Muscle layer of colon (tissue), 2 donors: Measurements from ENCODE around the gene PCDHGC5.

ENCODE experiments used
- H3K27ac ChIP-seq: one replicate; pipeline ENCODE4 v1.7.0; 2013; ENCODE audit warnings: low read depth, mild to moderate bottlenecking, low read length, moderate library complexity
- H3K27me3 ChIP-seq, 2 donors: one replicate each; pipeline ENCODE4 v1.7.0; 2013; ENCODE audit warnings: low read length in 2 of 2, mild to moderate bottlenecking in 2 of 2; ENCODE audit not compliant: insufficient read depth in 2 of 2, control insufficient read depth in 1 of 2
- H3K36me3 ChIP-seq: one replicate; pipeline ENCODE4 v1.7.0; 2013; ENCODE audit warnings: mild to moderate bottlenecking, low read length; ENCODE audit not compliant: insufficient read depth
- H3K4me1 ChIP-seq: one replicate; pipeline ENCODE4 v1.7.0; 2013; ENCODE audit warnings: mild to moderate bottlenecking, low read length; ENCODE audit not compliant: insufficient read depth
- H3K4me3 ChIP-seq, 2 donors: one replicate each; pipeline ENCODE4 v1.7.0; 2013; ENCODE audit warnings: low read length in 2 of 2, low read depth in 1 of 2, mild to moderate bottlenecking in 1 of 2, moderate library complexity in 1 of 2
- H3K9ac ChIP-seq: one replicate; pipeline ENCODE4 v1.7.0; 2013; ENCODE audit warnings: low read length
- H3K9me3 ChIP-seq: one replicate; pipeline ENCODE4 v1.7.0; 2013; ENCODE audit warnings: mild to moderate bottlenecking, low read length
- donor health status: abdominal sarcoma.
- donor health status: Adenocarcinoma of cecum.

PCDHGC5 gene

DNA sequence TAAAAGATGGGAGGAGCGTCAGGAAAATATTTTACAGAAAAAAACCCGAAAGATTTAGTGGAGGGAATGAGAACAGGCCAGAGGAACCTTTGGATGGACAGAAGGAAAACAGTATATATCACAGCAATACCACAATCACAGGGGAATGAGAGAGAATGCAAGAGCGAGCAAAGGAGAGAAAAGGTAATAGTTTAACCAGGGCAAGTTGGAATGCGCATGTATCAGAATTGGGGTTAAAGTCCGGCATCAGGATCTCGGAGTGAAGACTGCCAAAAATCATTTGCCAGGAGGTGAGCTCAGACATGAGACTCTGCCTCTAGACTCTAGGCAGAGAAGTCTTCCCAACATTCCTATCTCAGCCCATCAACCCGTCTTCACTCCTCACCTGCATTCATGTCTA is 36.8 kb downstream of the PCDHGC5 start:
- Histone ChIP-seq H3K27me3 (no peaks in the 10 kb centered on the region), H3K4me1 (peaks cover 34% of the 10 kb centered on the region), H3K4me3 (no peak overlapping the region), H3K27ac (peak overlapping the region; percentile 60), H3K9ac (no peak overlapping the region), H3K36me3 (peaks cover 8% of the 10 kb centered on the region), H3K9me3 (no peaks in the 10 kb centered on the region)

DNA sequence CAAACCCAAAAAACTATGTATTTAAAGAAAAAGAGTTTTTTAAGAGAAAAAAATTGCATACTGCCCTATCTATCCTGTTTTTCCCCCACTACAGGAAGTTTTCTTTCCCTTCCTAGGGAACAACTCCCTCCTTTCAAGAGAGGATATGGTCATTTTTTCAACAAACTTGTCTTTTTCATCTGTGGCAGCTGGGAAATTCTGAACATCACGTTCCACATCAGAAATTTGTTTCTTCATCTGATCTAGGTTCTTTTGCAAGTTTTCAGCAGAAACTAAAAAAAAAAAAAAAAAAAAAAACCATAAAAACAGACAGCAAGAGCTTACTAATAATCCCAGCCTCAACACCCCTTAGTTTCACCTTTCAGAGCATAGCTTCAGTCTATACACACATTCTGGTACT is 38.5 kb downstream of the PCDHGC5 start:
- Histone ChIP-seq H3K36me3 (peaks cover 8% of the 10 kb centered on the region), H3K27me3 (no peaks in the 10 kb centered on the region), H3K9me3 (no peaks in the 10 kb centered on the region), H3K9ac (no peak overlapping the region), H3K4me3 (no peak overlapping the region), H3K4me1 (peaks cover 25% of the 10 kb centered on the region), H3K27ac (no peak overlapping the region)

DNA sequence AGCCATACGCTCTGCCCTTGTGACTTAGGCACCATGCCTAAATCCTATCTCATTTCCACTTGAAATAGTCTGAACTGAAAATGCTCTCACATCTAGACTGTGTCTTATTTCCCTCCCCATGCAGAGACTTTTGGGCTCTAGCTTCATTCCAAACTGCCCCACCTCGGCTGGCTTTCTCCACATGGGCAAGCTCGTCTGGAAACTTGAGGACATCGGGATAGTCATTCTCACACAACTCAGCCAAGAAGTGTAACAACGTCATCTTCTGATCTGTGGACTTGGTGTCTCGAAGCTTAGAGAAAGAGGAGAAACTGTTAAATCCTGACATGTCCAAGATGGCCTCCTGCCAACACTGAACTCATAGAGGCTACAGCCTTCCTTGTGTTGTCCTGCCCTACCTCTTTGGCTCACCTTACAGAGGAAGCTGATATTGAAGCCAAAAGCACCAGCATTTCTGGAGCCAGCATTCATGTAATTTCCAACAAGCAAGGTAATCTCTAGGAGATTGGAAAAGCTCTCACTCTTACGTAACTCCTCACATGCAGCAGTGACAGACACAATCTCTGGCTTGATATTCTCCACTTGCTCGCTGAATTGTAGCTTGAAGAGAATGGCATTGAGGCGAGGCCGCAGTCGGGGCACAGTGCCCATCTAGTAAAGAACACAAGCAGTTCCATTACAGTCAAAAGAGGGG is 39.6 kb downstream of the PCDHGC5 start:
- Histone ChIP-seq H3K4me3 (no peak overlapping the region), H3K27ac (peak overlapping the region; percentile 19), H3K9ac (no peak overlapping the region), H3K27me3 (no peaks in the 10 kb centered on the region), H3K4me1 (peaks cover 25% of the 10 kb centered on the region), H3K9me3 (no peaks in the 10 kb centered on the region), H3K36me3 (peaks cover 8% of the 10 kb centered on the region)

DNA sequence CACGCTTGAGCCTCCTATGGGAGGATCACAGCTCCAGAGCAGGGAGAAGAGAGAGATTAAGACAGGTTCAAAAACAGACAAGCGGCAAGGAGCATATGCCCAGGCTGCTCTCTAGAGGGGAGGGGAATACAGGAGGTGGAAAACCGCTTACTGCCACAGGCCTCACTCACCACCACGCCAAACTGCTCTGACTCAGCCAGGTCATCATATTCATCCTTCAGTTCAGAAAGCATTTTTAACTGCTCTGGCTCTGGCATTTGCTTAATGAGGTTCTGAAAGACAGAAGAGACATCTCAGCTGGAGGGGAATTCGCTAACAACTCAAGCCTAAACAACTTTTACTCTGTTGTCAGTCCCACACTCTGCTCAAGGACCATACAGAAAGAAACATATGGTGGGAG is 40.1 kb downstream of the PCDHGC5 start:
- Histone ChIP-seq H3K27me3 (no peaks in the 10 kb centered on the region), H3K36me3 (peaks cover 8% of the 10 kb centered on the region), H3K9ac (no peak overlapping the region), H3K4me1 (peaks cover 22% of the 10 kb centered on the region), H3K27ac (peak overlapping the region; percentile 19), H3K9me3 (no peaks in the 10 kb centered on the region), H3K4me3 (no peak overlapping the region)

DNA sequence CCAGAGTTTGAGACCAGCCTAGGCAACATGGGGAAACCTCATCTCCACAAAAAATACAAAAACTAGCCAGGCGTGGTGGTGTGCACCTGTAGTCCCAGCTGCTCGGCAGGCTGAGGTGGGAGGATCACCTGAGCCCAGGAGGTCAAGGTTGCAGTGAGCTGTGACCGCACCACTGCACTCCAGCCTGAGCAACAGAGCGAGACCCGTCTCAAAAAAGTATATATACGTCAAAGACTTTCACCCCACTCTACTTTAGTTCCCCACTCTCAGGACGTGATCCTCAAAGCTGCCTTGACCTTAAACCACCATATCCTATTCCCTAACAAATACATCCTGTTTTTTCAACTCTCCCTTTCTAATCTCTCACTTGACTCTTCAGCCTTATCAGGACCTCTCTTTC is 41.0 kb downstream of the PCDHGC5 start:
- H3K4me1 ChIP-seq = peaks cover 13% of the 10 kb centered on the region
- H3K36me3 ChIP-seq = peaks cover 8% of the 10 kb centered on the region
- H3K9me3 ChIP-seq = no peaks in the 10 kb centered on the region
- no peak overlapping the region for H3K4me3 ChIP-seq
- no peaks in the 10 kb centered on the region for H3K27me3 ChIP-seq
- H3K27ac ChIP-seq = no peak overlapping the region
- H3K9ac ChIP-seq = no peak overlapping the region

DNA sequence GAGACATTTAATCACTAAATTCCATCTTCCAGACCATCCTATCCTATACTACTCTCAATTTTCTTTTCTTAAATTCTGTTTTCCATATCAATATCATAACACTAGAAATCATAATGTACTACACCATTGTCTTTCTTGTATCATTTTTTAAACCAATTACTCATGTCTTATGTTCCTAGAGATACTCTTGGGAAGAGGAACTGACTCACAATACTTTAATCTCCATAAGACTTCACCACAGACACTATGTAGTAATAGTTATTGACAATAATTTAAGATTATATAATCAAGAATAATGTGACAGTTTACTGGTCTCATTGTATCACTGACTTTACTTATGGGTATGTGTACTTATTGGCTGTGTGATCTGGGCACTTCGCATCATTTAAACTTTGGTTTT is 43.8 kb downstream of the PCDHGC5 start:
- no peak overlapping the region for H3K4me3 ChIP-seq
- H3K27ac ChIP-seq = no peak overlapping the region
- H3K27me3 ChIP-seq = no peaks in the 10 kb centered on the region
- peaks cover 8% of the 10 kb centered on the region for H3K36me3 ChIP-seq
- peaks cover 9% of the 10 kb centered on the region for H3K4me1 ChIP-seq
- no peaks in the 10 kb centered on the region for H3K9me3 ChIP-seq
- H3K9ac ChIP-seq = no peak overlapping the region

DNA sequence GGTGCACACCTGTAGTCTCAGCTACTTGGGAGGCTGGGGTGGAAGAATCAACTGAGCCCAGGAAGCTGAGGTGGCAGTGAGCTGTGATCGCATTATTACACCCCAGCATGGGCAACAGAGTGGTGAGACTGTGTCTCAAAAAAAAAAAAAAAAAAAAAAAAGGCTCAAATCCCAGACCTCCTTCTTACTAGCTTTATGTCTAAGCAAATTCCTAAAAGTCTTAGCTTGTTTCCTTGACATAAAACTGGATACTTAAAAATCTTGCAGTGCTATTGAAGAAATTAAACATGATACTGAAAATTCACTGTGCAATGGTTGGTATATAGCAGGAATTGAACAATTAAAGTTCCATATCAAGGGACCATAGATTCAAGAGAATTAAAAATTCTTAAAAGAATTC is 45.0 kb downstream of the PCDHGC5 start:
- H3K9ac ChIP-seq = no peak overlapping the region
- no peak overlapping the region for H3K27ac ChIP-seq
- peaks cover under 1% of the 10 kb centered on the region for H3K36me3 ChIP-seq
- no peak overlapping the region for H3K4me3 ChIP-seq
- no peaks in the 10 kb centered on the region for H3K9me3 ChIP-seq
- H3K4me1 ChIP-seq = peaks cover 8% of the 10 kb centered on the region
- H3K27me3 ChIP-seq = no peaks in the 10 kb centered on the region

DNA sequence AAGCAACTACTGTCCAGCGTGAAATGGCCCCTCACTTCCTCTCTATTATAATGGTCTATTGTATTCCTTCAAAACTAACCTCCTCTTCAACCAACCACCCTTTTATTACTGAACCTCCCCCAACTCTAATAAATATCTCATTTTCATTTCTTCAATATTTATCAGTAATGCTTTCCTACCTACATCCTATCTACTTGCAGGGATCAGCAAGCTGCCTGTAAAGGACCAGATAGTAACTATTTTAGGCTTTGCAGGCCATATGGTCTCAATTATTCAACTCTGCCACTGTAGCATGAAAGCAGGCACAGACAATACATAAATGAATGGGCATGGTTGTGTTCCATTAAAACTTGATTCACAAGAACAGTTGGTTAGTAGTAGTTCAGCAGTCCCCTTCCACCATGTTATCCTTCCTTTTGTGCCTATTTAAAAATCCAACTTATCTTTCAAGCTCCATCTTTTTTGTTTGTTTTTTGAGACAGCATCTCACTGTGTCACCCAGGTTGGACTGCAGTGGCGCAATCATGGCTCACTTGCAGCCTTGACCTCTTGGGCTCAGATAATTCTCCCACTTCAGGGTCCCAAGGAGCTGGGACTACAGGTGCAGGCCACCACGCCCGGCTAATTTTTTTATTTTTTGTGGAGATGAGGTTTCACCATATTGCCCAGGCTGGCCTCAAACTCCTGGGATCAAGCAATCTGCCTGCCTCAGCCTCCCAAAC is 45.8 kb downstream of the PCDHGC5 start:
- no peak overlapping the region for H3K9ac ChIP-seq
- peaks cover under 1% of the 10 kb centered on the region for H3K4me1 ChIP-seq

More for the DNA sequence above, 45.8 kb downstream of the PCDHGC5 start:
- H3K9me3 ChIP-seq = no peaks in the 10 kb centered on the region
- H3K27ac ChIP-seq = no peak overlapping the region
- no peaks in the 10 kb centered on the region for H3K27me3 ChIP-seq
- H3K4me3 ChIP-seq = no peak overlapping the region
- H3K36me3 ChIP-seq = no peaks in the 10 kb centered on the region
